ENCODE results near the gene CDH11. TPM values are rescaled to one million over a fixed set of nuclear protein-coding genes. Genes with fewer than 3 reads are reported as not detected.

The CDH11 gene
- total RNA-seq, 1 donor from 2014 or later = not detected

DNA sequence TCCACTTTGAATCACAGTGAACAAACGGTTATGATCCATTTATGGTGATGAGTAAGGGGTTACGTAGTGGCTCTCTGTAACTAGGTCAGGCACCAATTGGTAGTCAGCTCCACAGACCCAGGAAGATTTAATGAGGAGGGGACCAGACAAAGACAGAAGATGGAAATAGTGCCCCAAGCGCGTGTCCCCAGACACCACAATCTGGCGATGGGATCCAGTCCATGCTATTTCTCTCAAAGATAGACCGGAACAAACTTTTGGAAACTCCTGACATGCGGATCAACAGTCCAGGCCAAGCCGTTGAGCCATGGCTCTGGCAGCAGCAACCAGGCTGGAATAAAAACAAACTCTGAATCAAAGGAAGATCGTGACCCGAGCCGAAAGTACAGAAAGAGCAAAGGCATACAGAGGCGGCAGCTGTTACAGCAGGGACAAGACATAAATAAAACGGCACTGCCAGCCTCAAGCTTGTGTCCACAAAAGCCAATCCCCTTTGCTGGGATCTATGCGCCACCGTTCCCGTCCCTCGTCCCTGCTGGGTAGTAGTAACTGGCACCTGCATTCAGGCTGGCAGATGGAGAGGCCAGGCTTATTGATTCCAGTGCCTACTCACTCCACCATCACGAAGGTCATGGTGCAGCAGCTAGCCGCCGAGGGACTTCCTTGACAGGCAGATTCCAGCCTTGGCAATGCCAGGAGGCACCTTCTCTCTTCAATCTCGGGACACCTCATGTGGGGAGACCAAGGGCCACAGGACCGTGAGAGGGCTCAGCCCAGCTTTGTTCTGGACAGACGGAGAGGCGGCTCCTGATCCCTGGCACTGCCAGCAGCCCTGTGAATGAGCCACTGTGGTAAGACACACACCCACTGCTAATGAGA, 50.2 kb downstream of the CDH11 start:
- intact Hi-C loops (cut with micrococcal nuclease) = no loop called here
- no peak overlapping the region for H3K27ac Mint-ChIP-seq
- no peaks in the 10 kb centered on the region for H3K9me3 Mint-ChIP-seq
- H3K27me3 Mint-ChIP-seq = no peaks in the 10 kb centered on the region
- no peak overlapping the region for H3K4me3 Mint-ChIP-seq
- H3K4me1 Mint-ChIP-seq = no peaks in the 10 kb centered on the region
- no peak for DNase-seq
- H3K36me3 Mint-ChIP-seq (ENCODE audit: low read depth) = no peaks in the 10 kb centered on the region

DNA sequence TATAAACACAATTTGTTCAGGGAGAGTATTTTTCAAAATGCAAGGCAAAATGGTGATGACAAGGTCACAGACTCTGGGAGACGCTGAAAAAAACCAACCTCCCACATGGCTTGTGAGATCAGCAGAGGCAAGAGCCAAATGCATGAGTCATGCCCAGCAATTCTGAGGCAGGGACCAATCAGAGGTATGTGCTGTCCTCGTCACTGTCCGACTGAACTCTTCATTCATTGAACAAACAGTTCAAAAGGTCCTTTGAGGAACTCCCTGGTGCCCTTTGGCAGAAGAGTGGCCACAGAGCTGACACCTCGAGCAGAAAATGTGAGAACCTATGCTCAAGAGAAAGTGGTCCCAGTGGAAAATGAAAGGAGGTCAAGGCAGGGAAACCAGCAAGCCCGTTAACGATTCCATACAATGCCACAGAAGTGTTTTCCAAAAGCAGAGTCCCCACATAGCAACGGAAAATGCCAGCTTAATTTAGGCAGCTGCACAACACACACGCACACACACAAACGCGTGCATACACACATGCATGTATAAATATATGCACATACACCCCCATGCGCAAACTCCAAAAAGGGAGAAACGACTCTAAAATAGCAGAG, 50.9 kb downstream of the CDH11 start:
- no peaks in the 10 kb centered on the region for H3K36me3 Mint-ChIP-seq (ENCODE audit: low read depth)
- intact Hi-C loops (cut with micrococcal nuclease) = no loop called here

GRCh38 chr16:65069766-65070165, 52.1 kb downstream of the CDH11 start:
- Mint-ChIP-seq H3K36me3 (ENCODE audit: low read depth) (no peaks in the 10 kb centered on the region), H3K27me3 (no peaks in the 10 kb centered on the region), H3K27ac (no peak overlapping the region), H3K9me3 (no peaks in the 10 kb centered on the region), H3K4me1 (no peaks in the 10 kb centered on the region), H3K4me3 (no peak overlapping the region)
- intact Hi-C loops (cut with micrococcal nuclease) = no loop called here
- DNase-seq = no peak

More for the DNA sequence above, 50.9 kb downstream of the CDH11 start:
- Mint-ChIP-seq H3K4me3 (no peak overlapping the region), H3K9me3 (no peaks in the 10 kb centered on the region), H3K27me3 (no peaks in the 10 kb centered on the region), H3K27ac (no peak overlapping the region), H3K4me1 (no peaks in the 10 kb centered on the region)
- DNase-seq = no peak

DNA sequence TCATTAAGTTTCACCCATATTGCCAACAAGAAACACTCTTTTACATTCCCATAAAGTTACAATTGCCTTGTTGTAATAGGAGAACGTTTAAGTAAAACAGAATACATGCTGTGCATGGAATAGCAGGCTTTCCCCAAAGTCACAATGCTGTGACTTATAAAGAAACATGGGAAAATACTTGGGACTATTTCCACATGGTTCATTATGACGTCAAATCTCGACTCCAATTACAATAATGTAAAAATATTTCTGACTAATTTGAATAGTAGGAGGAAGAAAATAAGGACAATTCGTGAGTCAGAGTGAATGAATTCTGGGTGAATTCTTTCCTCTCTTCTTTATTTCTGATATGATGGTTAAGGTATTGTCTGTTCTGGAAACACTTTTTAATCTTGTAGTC, 52.8 kb downstream of the CDH11 start:
- Mint-ChIP-seq H3K27ac (no peak overlapping the region), H3K4me1 (no peaks in the 10 kb centered on the region), H3K36me3 (ENCODE audit: low read depth) (no peaks in the 10 kb centered on the region), H3K4me3 (no peak overlapping the region), H3K9me3 (no peaks in the 10 kb centered on the region), H3K27me3 (no peaks in the 10 kb centered on the region)
- no peak for DNase-seq
- intact Hi-C loops (cut with micrococcal nuclease) = no loop called here

DNA sequence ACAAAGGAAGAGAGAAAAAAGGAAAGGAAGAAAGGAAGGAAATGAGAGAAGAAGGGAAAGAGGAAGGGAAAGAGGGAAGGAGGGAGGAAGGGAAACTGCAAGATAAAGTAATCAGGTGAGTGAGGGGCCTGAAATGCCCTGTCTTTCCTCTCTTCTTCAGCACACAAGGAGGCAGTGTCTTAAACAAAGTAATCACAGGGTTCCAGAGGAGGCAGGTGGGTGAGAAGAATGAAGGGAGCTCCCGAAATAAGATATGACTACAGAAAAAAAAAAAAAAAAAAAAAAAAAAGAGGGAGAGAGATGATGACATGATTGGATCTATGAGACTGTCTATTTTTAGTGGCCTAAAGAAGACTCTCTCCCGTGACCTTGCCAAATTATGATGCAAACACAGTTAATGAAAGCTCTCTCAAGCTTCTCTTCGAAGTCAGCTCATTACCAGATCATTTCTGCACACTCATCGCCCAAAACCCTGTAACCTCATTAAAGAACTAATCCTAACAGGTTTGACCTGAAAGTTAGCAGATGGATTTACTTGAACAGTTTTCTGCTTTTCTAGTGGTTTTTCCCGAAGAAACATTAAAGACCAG, 53.6 kb downstream of the CDH11 start:
- no peak for DNase-seq
- H3K36me3 Mint-ChIP-seq (ENCODE audit: low read depth) = no peaks in the 10 kb centered on the region
- no peak overlapping the region for H3K27ac Mint-ChIP-seq
- intact Hi-C loops (cut with micrococcal nuclease) = no loop called here
- H3K27me3 Mint-ChIP-seq = no peaks in the 10 kb centered on the region
- no peak overlapping the region for H3K4me3 Mint-ChIP-seq
- no peaks in the 10 kb centered on the region for H3K4me1 Mint-ChIP-seq
- H3K9me3 Mint-ChIP-seq = no peaks in the 10 kb centered on the region

DNA sequence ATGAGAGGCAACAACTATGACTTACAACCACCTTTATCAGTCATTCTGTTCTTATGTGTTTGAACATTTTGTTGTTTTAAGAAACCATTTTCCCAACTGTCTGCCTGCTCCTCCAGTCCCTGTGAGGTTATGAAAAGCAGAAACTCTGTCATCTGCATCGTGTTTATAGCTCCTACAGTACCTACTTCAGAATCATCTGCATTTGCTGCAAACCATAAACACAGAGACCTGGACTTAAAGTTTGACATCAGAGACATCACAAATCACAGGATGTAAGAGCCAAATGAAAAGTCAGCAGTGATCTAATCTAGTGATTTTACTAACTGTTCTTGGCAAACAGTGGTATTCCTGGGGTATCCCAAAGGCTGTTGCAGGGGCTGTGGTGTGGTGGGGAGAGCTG, 55.2 kb downstream of the CDH11 start:
- no peaks in the 10 kb centered on the region for H3K4me1 Mint-ChIP-seq
- H3K27ac Mint-ChIP-seq = no peak overlapping the region
- H3K27me3 Mint-ChIP-seq = no peaks in the 10 kb centered on the region
- intact Hi-C loops (cut with micrococcal nuclease) = no loop called here
- no peak overlapping the region for H3K4me3 Mint-ChIP-seq
- DNase-seq = no peak
- H3K9me3 Mint-ChIP-seq = no peaks in the 10 kb centered on the region
- no peaks in the 10 kb centered on the region for H3K36me3 Mint-ChIP-seq (ENCODE audit: low read depth)

GRCh38 chr16:65065031-65065430, 56.8 kb downstream of the CDH11 start:
- no peak overlapping the region for H3K4me3 Mint-ChIP-seq
- H3K36me3 Mint-ChIP-seq (ENCODE audit: low read depth) = no peaks in the 10 kb centered on the region
- H3K27me3 Mint-ChIP-seq = no peaks in the 10 kb centered on the region
- no peak for DNase-seq
- no peaks in the 10 kb centered on the region for H3K9me3 Mint-ChIP-seq
- H3K4me1 Mint-ChIP-seq = no peaks in the 10 kb centered on the region
- intact Hi-C loops (cut with micrococcal nuclease) = no loop called here
- no peak overlapping the region for H3K27ac Mint-ChIP-seq

DNA sequence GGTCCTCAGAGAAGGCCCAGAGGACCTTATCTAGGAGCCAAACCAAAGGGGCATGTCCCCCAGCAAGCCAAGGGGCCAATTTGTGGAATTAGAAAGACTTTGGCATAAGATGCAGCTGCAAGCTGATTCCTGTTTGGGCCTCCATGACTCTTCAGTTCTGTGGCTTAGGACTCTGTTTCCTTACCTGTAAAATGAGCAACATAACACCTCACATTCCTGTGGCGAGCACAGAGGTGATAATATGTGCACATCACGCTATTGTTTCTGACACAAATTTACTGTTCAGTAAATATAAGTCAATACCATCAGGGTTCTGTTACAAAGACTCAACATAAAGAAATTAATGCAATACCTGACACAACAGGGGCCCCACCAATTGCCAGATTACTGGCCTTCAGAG, 57.7 kb downstream of the CDH11 start:
- H3K4me3 Mint-ChIP-seq = no peak overlapping the region
- no peaks in the 10 kb centered on the region for H3K27me3 Mint-ChIP-seq
- no peaks in the 10 kb centered on the region for H3K9me3 Mint-ChIP-seq
- no peak overlapping the region for H3K27ac Mint-ChIP-seq
- H3K36me3 Mint-ChIP-seq (ENCODE audit: low read depth) = no peaks in the 10 kb centered on the region
- no peak for DNase-seq
- no peaks in the 10 kb centered on the region for H3K4me1 Mint-ChIP-seq
- intact Hi-C loops (cut with micrococcal nuclease) = no loop called here

DNA sequence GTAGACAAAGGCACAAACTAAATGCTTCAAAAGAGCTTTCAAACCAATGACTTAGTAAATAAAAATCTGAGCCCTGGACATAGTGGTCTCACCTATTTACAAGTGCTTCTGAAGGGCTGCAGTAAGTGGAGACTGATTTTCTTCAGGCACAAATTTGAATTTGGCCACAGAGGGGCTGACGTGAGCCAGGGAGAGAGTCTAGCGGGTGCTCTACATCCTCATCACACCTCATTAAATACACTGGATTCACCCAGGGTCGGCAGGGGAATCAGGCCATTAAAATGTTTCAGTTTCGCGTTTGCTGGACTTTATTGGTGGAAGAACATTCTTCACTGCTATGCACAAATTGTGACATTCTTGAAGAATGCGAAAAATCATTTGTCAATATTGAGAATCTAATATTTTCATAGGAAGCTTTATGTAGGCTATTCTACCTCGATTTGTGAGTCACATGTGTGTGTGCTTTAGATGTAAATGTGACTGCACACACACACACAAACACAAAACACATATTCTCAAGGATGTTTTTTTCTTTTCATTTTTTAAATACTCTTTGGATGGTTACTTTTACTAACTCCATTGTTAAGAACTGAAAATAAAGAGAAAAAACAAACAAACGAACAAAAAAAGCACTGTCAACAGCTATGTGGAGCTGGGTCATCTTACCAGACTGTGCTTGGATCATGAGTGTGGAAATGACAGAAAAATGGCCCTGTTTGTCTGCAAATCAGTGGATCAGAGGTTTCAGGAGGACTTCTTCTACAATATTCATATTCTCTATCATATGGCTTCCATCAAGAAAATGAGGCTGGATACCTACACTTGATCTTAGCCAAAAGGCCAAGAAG, 58.9 kb downstream of the CDH11 start:
- Mint-ChIP-seq H3K27me3 (no peaks in the 10 kb centered on the region), H3K27ac (no peak overlapping the region), H3K4me3 (no peak overlapping the region), H3K36me3 (ENCODE audit: low read depth) (no peaks in the 10 kb centered on the region), H3K9me3 (no peaks in the 10 kb centered on the region), H3K4me1 (no peaks in the 10 kb centered on the region)
- intact Hi-C loops (cut with micrococcal nuclease) = no loop called here
- no peak for DNase-seq

GRCh38 chr16:65061935-65062518, 59.8 kb downstream of the CDH11 start:
- no peaks in the 10 kb centered on the region for H3K4me1 Mint-ChIP-seq
- intact Hi-C loops (cut with micrococcal nuclease) = no loop called here
- no peaks in the 10 kb centered on the region for H3K36me3 Mint-ChIP-seq (ENCODE audit: low read depth)
- H3K9me3 Mint-ChIP-seq = peaks cover 4% of the 10 kb centered on the region
- H3K4me3 Mint-ChIP-seq = no peak overlapping the region
- no peak for DNase-seq
- H3K27ac Mint-ChIP-seq = no peak overlapping the region
- no peaks in the 10 kb centered on the region for H3K27me3 Mint-ChIP-seq

DNA sequence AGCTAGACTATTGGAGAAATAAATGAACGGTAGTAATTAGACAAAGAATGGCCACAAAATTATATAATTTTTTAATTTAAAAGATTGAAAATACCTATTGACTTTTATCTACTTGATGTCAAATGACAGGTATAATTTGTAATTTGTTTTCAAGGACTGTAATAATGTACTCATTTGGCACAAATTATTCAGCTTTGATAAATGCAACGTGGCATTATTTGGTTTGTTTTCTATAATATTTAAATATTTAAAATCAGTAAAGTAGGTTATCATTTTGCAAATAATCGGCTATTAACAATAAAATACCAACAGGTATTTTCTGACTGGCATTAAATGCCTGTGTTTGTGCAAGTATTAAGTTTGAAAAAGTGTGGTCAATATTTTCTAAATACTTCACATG, 60.6 kb downstream of the CDH11 start:
- Mint-ChIP-seq H3K9me3 (peaks cover 5% of the 10 kb centered on the region), H3K27me3 (no peaks in the 10 kb centered on the region), H3K36me3 (ENCODE audit: low read depth) (no peaks in the 10 kb centered on the region), H3K4me3 (no peak overlapping the region), H3K27ac (no peak overlapping the region), H3K4me1 (no peaks in the 10 kb centered on the region)
- no peak for DNase-seq
- intact Hi-C loops (cut with micrococcal nuclease) = no loop called here

DNA sequence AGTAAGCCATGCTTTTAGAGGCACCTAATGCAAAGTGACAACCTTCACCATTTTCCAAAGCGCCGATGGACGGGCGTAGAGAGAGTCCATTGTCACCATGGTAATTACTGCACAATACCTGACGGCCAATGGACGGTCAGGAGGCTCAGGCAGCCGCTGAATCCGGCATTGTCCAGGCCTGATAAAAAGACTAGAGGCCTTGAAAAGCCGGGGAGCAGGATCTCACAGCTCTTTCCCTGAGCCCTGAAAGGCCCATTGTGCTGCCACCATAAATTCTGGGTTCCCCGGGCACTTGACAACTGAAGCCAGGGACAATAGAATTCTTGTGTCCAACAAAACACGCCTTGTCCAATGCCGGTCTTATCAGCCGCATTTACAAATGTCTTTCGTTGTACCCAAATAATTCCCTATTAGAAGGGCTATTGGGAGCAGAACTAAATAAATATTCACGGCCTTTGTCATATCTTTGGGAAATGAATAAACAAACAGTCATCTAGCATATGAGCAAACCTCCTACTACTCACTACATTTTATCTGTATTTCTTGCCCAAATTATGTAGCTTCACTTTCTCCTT, 62.4 kb downstream of the CDH11 start:
- H3K27me3 Mint-ChIP-seq = no peaks in the 10 kb centered on the region
- H3K36me3 Mint-ChIP-seq (ENCODE audit: low read depth) = no peaks in the 10 kb centered on the region
- H3K4me1 Mint-ChIP-seq = no peaks in the 10 kb centered on the region
- H3K4me3 Mint-ChIP-seq = no peak overlapping the region
- intact Hi-C loops (cut with micrococcal nuclease) = no loop called here
- no peak overlapping the region for H3K27ac Mint-ChIP-seq
- peaks cover 5% of the 10 kb centered on the region for H3K9me3 Mint-ChIP-seq
- DNase-seq = no peak

DNA sequence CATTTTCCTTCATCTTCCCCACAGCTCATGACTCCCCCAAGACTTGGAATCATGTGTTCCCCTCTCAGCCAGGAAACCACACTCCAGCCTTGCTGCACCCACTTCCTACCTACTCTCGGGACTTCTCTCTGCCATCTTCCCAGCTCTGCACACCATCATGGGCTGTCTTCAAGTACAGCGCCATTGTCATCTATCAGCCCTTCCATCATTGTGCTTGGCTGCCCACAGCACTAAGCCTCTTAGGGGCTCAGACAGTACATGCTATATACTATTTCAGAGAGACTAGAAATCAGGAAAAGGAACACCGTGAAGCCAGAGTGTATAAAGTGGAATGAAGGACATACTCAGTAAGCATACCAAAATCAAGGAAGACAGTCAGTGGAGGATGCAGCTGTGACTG, 64.7 kb downstream of the CDH11 start:
- Mint-ChIP-seq H3K4me3 (no peak overlapping the region), H3K9me3 (peaks cover 10% of the 10 kb centered on the region), H3K27ac (no peak overlapping the region), H3K4me1 (no peaks in the 10 kb centered on the region), H3K36me3 (ENCODE audit: low read depth) (no peaks in the 10 kb centered on the region), H3K27me3 (no peaks in the 10 kb centered on the region)
- intact Hi-C loops (cut with micrococcal nuclease) = no loop called here
- DNase-seq = no peak

All from activated CD4-positive, alpha-beta T cell treated with anti-CD3 and anti-CD28 coated beads, Interleukin-2, amount 10 ng/mL, durations not matched to agents 24 days and 14 days (primary cell).